ENCODE measurements around the gene CASS4. TPM values are rescaled to one million over a fixed set of nuclear protein-coding genes. Genes with fewer than 3 reads are reported as not detected.

The CASS4 gene
- total and polyA plus RNA-seq, 3 donors from 2014 or later: 0.79 to 1.8 (median 0.92) TPM

DNA sequence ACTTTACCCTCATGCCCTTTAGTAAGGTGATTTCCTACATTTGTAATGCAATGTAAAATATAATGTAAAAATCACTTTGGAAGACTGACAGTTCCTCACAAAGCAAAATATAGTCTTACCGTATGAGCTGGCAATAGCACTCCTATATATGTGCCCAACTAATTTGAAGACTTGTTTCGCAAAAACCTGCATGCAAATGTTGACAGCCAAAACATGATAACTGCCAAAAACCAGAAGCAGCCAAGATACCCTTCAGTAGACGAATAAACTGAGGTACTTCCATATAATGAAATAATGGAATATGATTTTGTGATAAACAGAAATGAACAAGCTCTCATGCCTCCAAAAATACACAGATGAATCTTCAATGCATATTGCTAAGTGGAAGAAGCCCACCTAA, 33.7 kb upstream of the CASS4 start:
- no peak for DNase-seq
- intact Hi-C loops (cut with DNase I; ENCODE audit: low total_unique reads): no loop called here
- no peak overlapping the region for H3K27ac ChIP-seq
- H3K4me3 ChIP-seq: no peak overlapping the region
- H3K9me3 ChIP-seq: no peaks in the 10 kb centered on the region
- 94 to 98% methylated on average over 3 of the region's 3 CpGs for WGBS, 2 donors
- no peaks in the 10 kb centered on the region for H3K27me3 ChIP-seq
- H3K4me1 ChIP-seq: no peaks in the 10 kb centered on the region
- no peak for TF ChIP-seq POLR2A (IDR thresholded peaks at IDR 0.05)
- TF ChIP-seq, protein P1, sequence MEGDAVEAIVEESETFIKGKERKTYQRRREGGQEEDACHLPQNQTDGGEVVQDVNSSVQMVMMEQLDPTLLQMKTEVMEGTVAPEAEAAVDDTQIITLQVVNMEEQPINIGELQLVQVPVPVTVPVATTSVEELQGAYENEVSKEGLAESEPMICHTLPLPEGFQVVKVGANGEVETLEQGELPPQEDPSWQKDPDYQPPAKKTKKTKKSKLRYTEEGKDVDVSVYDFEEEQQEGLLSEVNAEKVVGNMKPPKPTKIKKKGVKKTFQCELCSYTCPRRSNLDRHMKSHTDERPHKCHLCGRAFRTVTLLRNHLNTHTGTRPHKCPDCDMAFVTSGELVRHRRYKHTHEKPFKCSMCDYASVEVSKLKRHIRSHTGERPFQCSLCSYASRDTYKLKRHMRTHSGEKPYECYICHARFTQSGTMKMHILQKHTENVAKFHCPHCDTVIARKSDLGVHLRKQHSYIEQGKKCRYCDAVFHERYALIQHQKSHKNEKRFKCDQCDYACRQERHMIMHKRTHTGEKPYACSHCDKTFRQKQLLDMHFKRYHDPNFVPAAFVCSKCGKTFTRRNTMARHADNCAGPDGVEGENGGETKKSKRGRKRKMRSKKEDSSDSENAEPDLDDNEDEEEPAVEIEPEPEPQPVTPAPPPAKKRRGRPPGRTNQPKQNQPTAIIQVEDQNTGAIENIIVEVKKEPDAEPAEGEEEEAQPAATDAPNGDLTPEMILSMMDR (IDR thresholded peaks at IDR 0.05): no peak
- H3K36me3 ChIP-seq (ENCODE audit: low read depth, missing control alignments): no peaks in the 10 kb centered on the region

DNA sequence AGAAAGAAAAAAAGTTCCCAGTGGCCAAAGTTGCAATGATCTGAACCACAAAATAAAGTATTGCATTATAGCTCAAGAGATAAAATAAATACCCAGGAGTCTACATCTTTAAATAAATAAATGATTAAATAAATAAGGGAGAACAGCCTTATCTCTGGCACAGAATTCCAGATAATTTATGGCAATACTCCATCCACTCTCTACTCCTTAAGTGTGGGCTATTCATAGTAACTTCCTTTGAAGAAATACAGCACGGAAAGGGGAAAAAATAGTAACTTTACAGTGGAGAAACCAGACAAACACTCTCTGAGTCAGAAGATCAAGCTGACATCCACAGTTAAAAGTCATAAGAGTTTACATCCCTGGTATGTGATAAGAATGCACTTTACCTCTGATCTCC, 31.7 kb upstream of the CASS4 start:
- no peak for DNase-seq
- Histone ChIP-seq H3K9me3 (no peaks in the 10 kb centered on the region), H3K36me3 (ENCODE audit: low read depth, missing control alignments) (no peaks in the 10 kb centered on the region), H3K4me1 (no peaks in the 10 kb centered on the region), H3K27ac (no peak overlapping the region), H3K4me3 (no peak overlapping the region), H3K27me3 (no peaks in the 10 kb centered on the region)
- TF ChIP-seq POLR2A (IDR thresholded peaks at IDR 0.05): no peak
- TF ChIP-seq, protein P1 (IDR thresholded peaks at IDR 0.05): no peak
- 24 to 38% methylated on average over 1 of the region's 1 CpG for WGBS, 2 donors
- intact Hi-C loops (cut with DNase I; ENCODE audit: low total_unique reads): no loop called here

DNA sequence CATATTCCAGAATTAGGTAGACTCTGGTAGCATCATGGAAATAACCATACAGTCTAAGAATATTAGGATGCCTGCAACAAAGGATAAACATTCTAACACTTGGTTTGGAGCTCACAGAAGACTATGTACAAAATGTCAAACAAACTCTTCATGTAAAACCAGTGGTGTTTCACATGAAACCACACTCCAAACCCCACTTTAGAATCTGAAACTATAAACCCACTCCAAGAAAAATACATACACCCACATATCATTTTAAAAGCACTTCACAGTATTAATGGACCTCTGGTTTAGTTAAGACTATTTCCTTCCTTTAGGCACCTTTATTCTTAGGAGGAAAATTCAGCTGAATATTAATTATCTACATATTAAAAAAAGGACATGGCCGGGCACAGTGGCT, 30.6 kb upstream of the CASS4 start:
- no peaks in the 10 kb centered on the region for H3K9me3 ChIP-seq
- H3K27ac ChIP-seq: no peak overlapping the region
- 83 to 91% methylated on average over 1 of the region's 1 CpG for WGBS, 2 donors
- no peaks in the 10 kb centered on the region for H3K27me3 ChIP-seq
- H3K4me3 ChIP-seq: no peak overlapping the region
- intact Hi-C loops (cut with DNase I; ENCODE audit: low total_unique reads): no loop called here
- H3K4me1 ChIP-seq: no peaks in the 10 kb centered on the region
- no peak for DNase-seq
- TF ChIP-seq, protein P1 (IDR thresholded peaks at IDR 0.05): no peak
- no peak for TF ChIP-seq POLR2A (IDR thresholded peaks at IDR 0.05)
- no peaks in the 10 kb centered on the region for H3K36me3 ChIP-seq (ENCODE audit: low read depth, missing control alignments)

DNA sequence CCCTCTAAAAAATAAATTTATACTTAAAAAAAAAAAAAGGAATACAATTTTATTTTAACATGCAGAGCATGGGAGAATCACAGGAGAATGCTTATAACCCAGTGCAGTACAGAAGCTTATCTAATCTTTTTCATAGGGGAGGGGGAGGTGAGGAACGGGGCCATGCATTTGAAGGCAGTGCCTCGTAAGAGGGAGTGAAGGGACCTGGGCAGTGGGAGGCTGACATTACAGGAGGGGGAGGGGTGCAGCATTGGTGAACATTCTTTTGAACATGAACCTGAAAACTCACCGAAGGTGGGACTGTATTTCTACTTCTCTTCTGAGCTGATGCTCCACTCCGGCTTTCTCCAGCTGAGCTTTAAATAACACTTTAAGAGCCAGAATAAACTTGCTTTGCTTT, 29.4 kb upstream of the CASS4 start:
- H3K36me3 ChIP-seq (ENCODE audit: low read depth, missing control alignments): no peaks in the 10 kb centered on the region
- 36 to 59% methylated on average over 4 of the region's 4 CpGs for WGBS, 2 donors
- H3K27ac ChIP-seq: no peak overlapping the region
- TF ChIP-seq, protein P1 (IDR thresholded peaks at IDR 0.05): no peak
- TF ChIP-seq POLR2A (IDR thresholded peaks at IDR 0.05): no peak
- no peaks in the 10 kb centered on the region for H3K4me1 ChIP-seq
- no peaks in the 10 kb centered on the region for H3K9me3 ChIP-seq
- H3K27me3 ChIP-seq: no peaks in the 10 kb centered on the region
- H3K4me3 ChIP-seq: no peak overlapping the region
- DNase-seq: no peak
- intact Hi-C loops (cut with DNase I; ENCODE audit: low total_unique reads): no loop called here

DNA sequence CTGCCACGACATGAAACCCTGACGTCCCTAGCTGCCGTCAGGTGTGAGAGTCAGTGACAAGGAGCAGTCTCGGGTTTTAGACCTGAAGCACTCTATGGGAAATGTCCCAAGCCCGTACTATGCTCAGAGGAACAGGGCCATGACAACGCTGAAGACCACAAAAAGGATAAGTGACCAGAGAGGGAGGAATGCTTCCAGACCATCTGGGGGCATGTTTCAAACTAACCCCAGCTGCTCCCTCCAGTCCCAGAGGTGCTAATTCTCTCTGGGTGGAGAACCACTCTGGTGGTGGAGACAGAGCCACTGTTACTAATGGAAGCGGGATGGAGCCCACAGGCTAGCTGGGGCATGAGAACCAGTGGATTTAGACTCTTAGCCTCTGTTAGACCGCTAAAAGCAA, 28.7 kb upstream of the CASS4 start:
- no peaks in the 10 kb centered on the region for H3K36me3 ChIP-seq (ENCODE audit: low read depth, missing control alignments)
- H3K27ac ChIP-seq: no peak overlapping the region
- H3K4me3 ChIP-seq: no peak overlapping the region
- no peaks in the 10 kb centered on the region for H3K4me1 ChIP-seq
- TF ChIP-seq, protein P1 (IDR thresholded peaks at IDR 0.05): no peak
- TF ChIP-seq POLR2A (IDR thresholded peaks at IDR 0.05): no peak
- DNase-seq: no peak
- no peaks in the 10 kb centered on the region for H3K9me3 ChIP-seq
- H3K27me3 ChIP-seq: no peaks in the 10 kb centered on the region
- 88% methylated on average over 8 of the region's 8 CpGs for WGBS, 2 donors
- intact Hi-C loops (cut with DNase I; ENCODE audit: low total_unique reads): no loop called here
